Gastrocnemius medialis (tissue), 4 donors: ENCODE measurements around the gene IL18. TPM values are rescaled to one million over a fixed set of nuclear protein-coding genes. Genes with fewer than 3 reads are reported as not detected.

Source experiments
- ATAC-seq, 2 donors: fragments of 150-250 bp; one replicate each; pipeline ENCODE4 v1.9.1; 2016
- DNase-seq, 2 donors: peaks; one replicate each; pipeline ENCODE4 v3.0.0-alpha.2; 2019
- H3K27ac ChIP-seq, 4 donors: fragments of 200-600 bp; sonication (generic); 1 replicate in 1 of 4; 2 replicates in 3 of 4; pipeline ENCODE4 v1.5.1; 2016 to 2018; ENCODE audit warnings: mild to moderate bottlenecking in 2 of 4, moderate library complexity in 1 of 4
- H3K27me3 ChIP-seq, 3 donors: fragments of 200-600 bp; sonication (generic) in 2 of 3; 1 replicate in 1 of 3; 2 replicates in 2 of 3; pipeline versions ENCODE4 v1.5.1 to v1.6.0; 2016 to 2019; ENCODE audit warnings: mild to moderate bottlenecking in 1 of 3, moderate library complexity in 1 of 3
- H3K36me3 ChIP-seq, 2 donors: fragments of 200-600 bp; sonication (generic) in 1 of 2; one replicate each; pipeline ENCODE4 v1.5.1; 2017 to 2018
- H3K4me1 ChIP-seq, 2 donors: fragments of 200-600 bp; sonication (generic) in 1 of 2; one replicate each; pipeline ENCODE4 v1.5.1; 2016 to 2017; ENCODE audit warnings: mild to moderate bottlenecking in 2 of 2
- H3K4me3 ChIP-seq, 4 donors: fragments of 200-600 bp; sonication (generic) in 3 of 4; 1 replicate in 1 of 4; 2 replicates in 3 of 4; pipeline ENCODE4 v1.5.1; 2016 to 2019; ENCODE audit warnings: mild to moderate bottlenecking in 2 of 4
- H3K9me3 ChIP-seq, 3 donors: fragments of 200-600 bp; sonication (generic) in 2 of 3; 1 replicate in 1 of 3; 2 replicates in 2 of 3; pipeline ENCODE4 v1.5.1; 2016 to 2019
- CTCF ChIP-seq, 5 experiments: fragments of 450-650 bp in 3 of 5; fragments of 200-600 bp in 2 of 5; sonication (generic) in 2 of 5; IDR thresholded peaks in 4 of 5; conservative IDR thresholded peaks in 1 of 5; 1 replicate in 4 of 5; 2 replicates in 1 of 5; pipeline ENCODE4 v1.5.1; 2016 to 2019; ENCODE audit warnings: antibody characterized with exemption in 5 of 5, mild to moderate bottlenecking in 3 of 5, moderate library complexity in 3 of 5
- POLR2A ChIP-seq, 2 donors: fragments of 450-650 bp; IDR thresholded peaks; one replicate each; pipeline ENCODE4 v1.6.1; 2017; ENCODE audit warnings: antibody characterized with exemption in 2 of 2, mild to moderate bottlenecking in 2 of 2, moderate library complexity in 2 of 2
- in situ Hi-C, 4 donors: fragments of 200-750 bp; cut with MboI; loops; one replicate each; pipeline versions ENCODE4 v1.15.0 to v1.8.0; 2017; ENCODE audit warnings: low sequenced_read_pairs in 4 of 4
- intact Hi-C: fragments of 100-400 bp; cut with DNase I; formaldehyde crosslinking; loops from one replicate; pipeline ENCODE4 v1.15.1; 2023; ENCODE audit warnings: low total_unique reads
- total RNA-seq, 4 donors: library from RNA; depleted of rRNA; stranded (reverse); fragments of >200 nt; gene quantifications; one replicate each; pipeline versions ENCODE4 v1.1.0 to v1.2.3, GENCODE V29; 2016

Gene IL18
- total RNA-seq, 4 donors from 2014 or later: 0.58 to 11.7 (median 6.8) TPM

GRCh38 chr11:112159098-112160065, 4.5 kb downstream of the IL18 start:
- intact Hi-C loops: loop anchor here (5.0 kb wide), 1 partner anchor 37 kb away; no protein-coding TSS in a partner anchor
- Histone ChIP-seq H3K9me3 (no peaks in the 10 kb centered on the region), H3K27ac (peak overlapping the region in 2 of 4 donors; percentile 54 to 71), H3K4me1 (peaks cover 32 to 44% of the 10 kb centered on the region in 2 donors), H3K27me3 (no peaks in the 10 kb centered on the region), H3K4me3 (no peak overlapping the region), H3K36me3 (no peaks in the 10 kb centered on the region)
- in situ Hi-C loops: no loop called here
- TF ChIP-seq POLR2A (IDR thresholded peaks at IDR 0.05) (no peak), CTCF (IDR thresholded peaks at IDR 0.05 in 4 of 5, conservative IDR thresholded peaks at IDR 0.05 in 1 of 5) (no peak)
- DNase-seq (no peak), ATAC-seq (no peak)

GRCh38 chr11:112156956-112157766, 6.7 kb downstream of the IL18 start:
- TF ChIP-seq POLR2A (IDR thresholded peaks at IDR 0.05) (no peak), CTCF (IDR thresholded peaks at IDR 0.05 in 4 of 5, conservative IDR thresholded peaks at IDR 0.05 in 1 of 5) (no peak)
- ATAC-seq (peak; percentile 81 to 87), DNase-seq (no peak)
- Histone ChIP-seq H3K27me3 (no peaks in the 10 kb centered on the region), H3K4me1 (peaks cover 15 to 38% of the 10 kb centered on the region in 2 donors), H3K9me3 (no peaks in the 10 kb centered on the region), H3K27ac (peak overlapping the region; percentile 34 to 66 (median 44)), H3K4me3 (no peak overlapping the region), H3K36me3 (no peaks in the 10 kb centered on the region)
- intact Hi-C loops (loop anchor here (5.0 kb wide), 1 partner anchor 35 kb away; no protein-coding TSS in a partner anchor), in situ Hi-C loops (no loop called here)

DNA sequence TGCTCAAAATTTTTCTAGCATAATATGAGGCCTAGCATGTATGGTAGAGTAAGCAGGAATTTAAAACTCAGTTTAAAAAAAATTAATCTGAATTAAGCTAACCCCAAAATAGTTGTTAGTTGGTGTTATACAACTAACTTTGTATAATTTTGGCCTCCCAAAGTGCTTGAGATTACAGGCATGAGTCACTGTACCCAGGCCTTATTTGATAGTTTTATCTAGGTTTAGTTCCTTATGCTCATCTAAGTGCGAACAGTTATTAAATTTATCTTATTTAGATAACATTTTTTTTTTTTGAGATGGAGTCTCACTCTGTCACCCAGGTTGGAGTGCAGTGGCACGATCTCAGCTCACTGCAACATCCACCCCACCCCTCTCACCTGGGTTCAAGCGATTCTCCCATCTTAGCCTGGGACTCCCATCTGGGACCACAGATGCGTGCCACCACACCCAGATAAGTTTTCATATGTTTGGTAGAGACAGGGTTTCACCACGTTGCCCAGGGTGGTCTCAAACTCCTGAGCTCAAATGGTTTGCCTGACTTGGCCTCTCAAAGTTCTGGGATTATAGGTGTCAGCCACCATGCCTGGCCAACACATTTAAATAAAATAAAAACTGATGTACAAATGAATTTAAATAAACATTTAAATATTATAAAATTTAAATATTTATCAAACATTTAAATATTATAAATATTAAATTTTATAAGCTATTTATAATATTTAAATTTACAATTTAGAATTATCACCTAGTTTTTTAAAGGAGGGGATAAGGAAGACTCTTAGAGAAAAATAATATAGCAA, 7.5 kb downstream of the IL18 start:
- TF ChIP-seq POLR2A (IDR thresholded peaks at IDR 0.05) (no peak), CTCF (IDR thresholded peaks at IDR 0.05 in 4 of 5, conservative IDR thresholded peaks at IDR 0.05 in 1 of 5) (no peak)
- in situ Hi-C loops (no loop called here), intact Hi-C loops (loop anchor here (5.0 kb wide), 1 partner anchor 34 kb away; no protein-coding TSS in a partner anchor)
- ATAC-seq: no peak
- no peaks in the 10 kb centered on the region for H3K27me3 ChIP-seq
- H3K4me3 ChIP-seq: no peak overlapping the region
- DNase-seq: no peak
- no peaks in the 10 kb centered on the region for H3K9me3 ChIP-seq
- no peaks in the 10 kb centered on the region for H3K36me3 ChIP-seq
- H3K27ac ChIP-seq: peak overlapping the region in 3 of 4 donors; percentile 24 to 66 (median 52)
- H3K4me1 ChIP-seq: peaks cover 12 to 31% of the 10 kb centered on the region in 2 donors

DNA sequence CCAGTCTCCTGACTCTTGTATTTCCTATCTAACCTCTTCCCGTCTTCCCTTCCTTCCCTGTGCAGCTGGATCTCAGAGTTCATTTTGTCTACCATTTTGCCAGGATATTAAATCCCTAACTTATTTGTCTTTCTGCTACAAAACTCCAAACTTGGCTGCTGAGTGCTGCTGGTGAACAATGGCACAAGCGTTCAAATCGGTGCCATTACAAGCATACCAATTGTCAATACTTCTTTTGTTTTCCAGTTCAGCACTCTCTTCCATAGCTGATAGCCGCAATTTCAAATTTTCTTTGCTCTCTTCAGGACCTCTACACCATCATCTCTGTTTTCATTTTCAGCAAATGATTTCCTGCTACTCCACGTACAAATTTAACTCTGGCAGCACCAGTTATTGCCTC, 13.4 kb downstream of the IL18 start:
- no peak overlapping the region for H3K27ac ChIP-seq
- H3K27me3 ChIP-seq: no peaks in the 10 kb centered on the region
- in situ Hi-C loops: no loop called here
- H3K36me3 ChIP-seq: no peaks in the 10 kb centered on the region
- H3K9me3 ChIP-seq: no peaks in the 10 kb centered on the region
- DNase-seq: no peak
- no peak overlapping the region for H3K4me3 ChIP-seq
- no peaks in the 10 kb centered on the region for H3K4me1 ChIP-seq
- TF ChIP-seq CTCF (IDR thresholded peaks at IDR 0.05 in 4 of 5, conservative IDR thresholded peaks at IDR 0.05 in 1 of 5) (no peak), POLR2A (IDR thresholded peaks at IDR 0.05) (no peak)
- intact Hi-C loops: no loop called here
- no peak for ATAC-seq
